ENCODE measurements around the gene EDA. TPM values are rescaled to one million over a fixed set of nuclear protein-coding genes. Genes with fewer than 3 reads are reported as not detected.

Gene EDA
- total and polyA plus RNA-seq, 8 donors = 1.7 to 5.1 (median 3.6) TPM

DNA sequence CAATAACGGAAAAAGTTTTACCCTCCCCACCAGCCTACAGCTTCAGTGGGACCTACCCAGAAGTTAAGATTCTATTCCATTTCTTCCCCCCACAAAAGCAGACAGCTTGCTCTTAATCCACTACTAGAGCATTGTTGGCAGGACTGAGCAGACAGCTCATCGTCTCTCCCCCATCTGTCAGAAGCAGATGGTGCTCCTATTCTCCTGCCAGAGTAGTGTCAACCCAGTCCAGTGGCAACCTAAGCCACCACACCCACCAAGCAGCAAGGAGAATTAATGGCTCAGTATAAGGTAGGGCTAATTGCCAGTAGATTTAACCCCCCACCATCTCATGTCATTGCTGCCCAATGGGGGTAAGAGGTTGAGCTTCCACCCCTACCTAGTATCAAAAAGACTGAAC is 371.8 kb downstream of the EDA start:
- no peak overlapping the region for H3K4me3 ChIP-seq
- intact Hi-C loops (cut with DNase I) = no loop called here
- no peak for DNase-seq
- no peak for FAIRE-seq
- no peak for ATAC-seq
- H3K27me3 ChIP-seq = no peaks in the 10 kb centered on the region
- WGBS, 2 donors = 74 to 79% methylated on average over 2 of the region's 2 CpGs
- no peaks in the 10 kb centered on the region for H3K4me1 ChIP-seq
- no peaks in the 10 kb centered on the region for H3K36me3 ChIP-seq
- no peak overlapping the region for H3K27ac ChIP-seq
- no peak for TF ChIP-seq CTCF (IDR thresholded peaks at IDR 0.05)
- H3K9me3 ChIP-seq = no peaks in the 10 kb centered on the region

- DNase-seq = no peak
- ATAC-seq = no peak
- 77 to 81% methylated on average over 3 of the region's 3 CpGs for WGBS, 2 donors
- no peaks in the 10 kb centered on the region for H3K27me3 ChIP-seq
- no peaks in the 10 kb centered on the region for H3K4me1 ChIP-seq
- no peaks in the 10 kb centered on the region for H3K9me3 ChIP-seq
- no peak for TF ChIP-seq CTCF (IDR thresholded peaks at IDR 0.05)
- H3K4me3 ChIP-seq = no peak overlapping the region
- FAIRE-seq = no peak
- no peak overlapping the region for H3K27ac ChIP-seq
- intact Hi-C loops (cut with DNase I) = no loop called here
- no peaks in the 10 kb centered on the region for H3K36me3 ChIP-seq
Observed at GRCh38 chrX:69988955-69989394, 373.1 kb downstream of the EDA start.

DNA sequence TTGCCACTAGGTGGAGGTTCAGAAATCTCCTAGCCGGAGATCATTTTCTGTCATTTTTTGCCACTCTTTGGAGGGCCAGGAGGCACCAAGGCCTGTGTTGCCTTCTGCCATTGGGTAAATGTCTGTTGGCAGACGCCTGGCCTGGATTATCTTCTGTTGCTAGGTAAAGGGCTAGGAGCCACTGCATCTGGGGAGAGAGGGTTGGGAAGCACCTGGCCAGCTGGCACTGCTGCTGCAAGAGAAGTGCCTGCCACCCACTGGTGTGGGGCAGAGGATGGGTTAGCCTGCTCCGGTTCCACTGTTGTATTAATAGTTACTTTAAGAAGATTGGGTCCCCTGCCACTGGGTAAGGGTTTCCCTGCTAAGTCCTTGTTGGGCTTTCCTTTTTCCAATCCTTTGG is 375.8 kb downstream of the EDA start:
- no peak overlapping the region for H3K4me3 ChIP-seq
- FAIRE-seq (no peak), ATAC-seq (peak in 2 of 4 donors; percentile 62 to 73), DNase-seq (no peak)
- H3K4me1 ChIP-seq = no peaks in the 10 kb centered on the region
- no peak overlapping the region for H3K27ac ChIP-seq
- TF ChIP-seq CTCF (IDR thresholded peaks at IDR 0.05) = no peak
- no peaks in the 10 kb centered on the region for H3K27me3 ChIP-seq
- no peaks in the 10 kb centered on the region for H3K9me3 ChIP-seq
- intact Hi-C loops (cut with DNase I) = no loop called here
- H3K36me3 ChIP-seq = no peaks in the 10 kb centered on the region
- 70 to 90% methylated on average over 3 of the region's 3 CpGs for WGBS, 2 donors

DNA sequence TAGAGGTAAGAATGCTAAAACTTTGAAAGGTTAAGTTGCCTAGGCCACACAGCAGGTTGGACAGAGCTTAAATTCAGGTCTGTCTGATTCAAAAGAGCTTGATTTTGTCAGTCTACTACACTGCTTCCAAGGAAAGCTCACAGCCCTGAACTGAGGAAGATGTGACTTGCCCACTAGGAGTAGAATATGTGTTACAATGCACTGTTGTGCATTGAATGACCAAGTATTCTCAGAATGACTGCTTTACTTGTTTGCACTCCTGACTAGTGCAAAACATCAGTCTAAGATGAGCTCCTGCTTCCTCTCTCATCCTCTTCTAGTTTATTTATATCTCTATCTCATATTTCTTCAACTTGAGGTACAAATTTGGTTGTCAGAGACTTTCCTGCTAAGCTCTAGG is 377.6 kb downstream of the EDA start:
- no peak for TF ChIP-seq CTCF (IDR thresholded peaks at IDR 0.05)
- Histone ChIP-seq H3K27me3 (no peaks in the 10 kb centered on the region), H3K4me1 (no peaks in the 10 kb centered on the region), H3K9me3 (no peaks in the 10 kb centered on the region), H3K27ac (no peak overlapping the region), H3K4me3 (no peak overlapping the region), H3K36me3 (no peaks in the 10 kb centered on the region)
- intact Hi-C loops (cut with DNase I) = no loop called here
- no peak for DNase-seq
- ATAC-seq = no peak
- FAIRE-seq = no peak

- Histone ChIP-seq H3K27ac (no peak overlapping the region), H3K9me3 (no peaks in the 10 kb centered on the region), H3K27me3 (no peaks in the 10 kb centered on the region), H3K36me3 (no peaks in the 10 kb centered on the region), H3K4me3 (no peak overlapping the region), H3K4me1 (no peaks in the 10 kb centered on the region)
- 59 to 93% methylated on average over 2 of the region's 2 CpGs for WGBS, 2 donors
- intact Hi-C loops (cut with DNase I) = no loop called here
- TF ChIP-seq CTCF (IDR thresholded peaks at IDR 0.05) = no peak
- DNase-seq = no peak
- no peak for FAIRE-seq
- ATAC-seq = no peak
Observed at GRCh38 chrX:69995362-69996112, 379.6 kb downstream of the EDA start.
